HCT116 (cell line): ENCODE data around the gene NEUROD6. TPM values are rescaled to one million over a fixed set of nuclear protein-coding genes. Genes with fewer than 3 reads are reported as not detected.

ENCODE experiments used
- ATAC-seq: fragments of 200-7000 bp; cut with Tn5 transposase; 2 replicates; pipeline ENCODE4 v1.9.1; 2020; ENCODE audit warnings: mild to moderate bottlenecking, moderate library complexity
- BruUV-seq: library from RNA; stranded (reverse); fragments of 400-500 nt; replicated peaks from 2 replicates; lab custom pipeline; 2021; lab: Mats Ljungman, UMichigan
- CTCF ChIA-PET: fragments of 300-600 bp; sonication (Branson Sonifier 250); formaldehyde crosslinking; loops from one replicate; lab custom pipeline; 2021; ENCODE audit warnings: antibody characterized with exemption; lab: Charles Lee
- POLR2A ChIA-PET: fragments of 300-600, 350-600 bp; sonication (Branson Sonifier 250); formaldehyde crosslinking; loops from one replicate; lab custom pipeline; 2021; ENCODE audit warnings: antibody characterized with exemption; lab: Charles Lee
- RAD21 ChIA-PET, 2 experiments: fragments of 300-600 bp; sonication (Branson Sonifier 250); formaldehyde crosslinking; loops; one replicate each; lab custom pipeline; 2023; ENCODE audit warnings: low total read pairs in 2 of 2; ENCODE audit not compliant: uncharacterized antibody in 2 of 2, unreplicated experiment in 2 of 2, low non-redundant PET in 1 of 2; lab: Charles Lee
- DNase-seq: peaks from one replicate; pipeline ENCODE4 v3.0.0-alpha.2; 2010; ENCODE audit warnings: low read depth, low spot score
- H2AFZ ChIP-seq: fragments of 200-600 bp; shearing (Covaris generic), sonication (generic); 2 replicates; pipeline ENCODE4 v1.6.1; 2017; ENCODE audit warnings: low read depth, mixed run types, mixed read lengths, antibody characterized with exemption, low read length; ENCODE audit not compliant: poor library complexity, severe bottlenecking
- H3K27ac ChIP-seq: 2 replicates; pipeline ENCODE4 v1.5.1; 2012; ENCODE audit warnings: low read depth, low read length
- H3K27me3 ChIP-seq: fragments of 200-600 bp; sonication (generic); 2 replicates; pipeline ENCODE4 v1.6.1; 2016; ENCODE audit warnings: mixed run types, low read length, mixed read lengths; ENCODE audit not compliant: insufficient read depth
- H3K36me3 ChIP-seq, 2 experiments: fragments of 200-500 bp in 1 of 2; fragments of 200-600 bp in 1 of 2; sonication (Bioruptor generic) in 1 of 2; sonication (generic) in 1 of 2; 2 replicates each; pipeline versions ENCODE4 v1.5.1 to v1.6.1; 2014 to 2016; ENCODE audit warnings: low read length in 2 of 2, inconsistent platforms in 1 of 2, mixed read lengths in 1 of 2, mixed run types in 1 of 2; ENCODE audit not compliant: insufficient read depth in 2 of 2, control insufficient read depth in 1 of 2
- H3K4me1 ChIP-seq, 2 experiments: fragments of 200-600 bp in 1 of 2; sonication (generic) in 1 of 2; 2 replicates each; pipeline versions ENCODE4 v1.5.1 to v1.6.1; 2012 to 2017; ENCODE audit warnings: low read length in 2 of 2, inconsistent platforms in 1 of 2, mild to moderate bottlenecking in 1 of 2, mixed read lengths in 1 of 2, mixed run types in 1 of 2, moderate library complexity in 1 of 2; ENCODE audit not compliant: insufficient read depth in 2 of 2, control insufficient read depth in 1 of 2
- H3K4me2 ChIP-seq: fragments of 200-600 bp; sonication (generic); 2 replicates; pipeline ENCODE4 v1.6.1; 2017; ENCODE audit warnings: mixed run types, low read length, mixed read lengths
- H3K4me3 ChIP-seq, 2 experiments: fragments of 200-600 bp in 1 of 2; sonication (generic) in 1 of 2; replicated peaks in 1 of 2; 2 replicates each; pipeline ENCODE4 v1.5.1; 2011 to 2016; ENCODE audit warnings: low read length in 2 of 2, control low read depth in 1 of 2, low read depth in 1 of 2, mild to moderate bottlenecking in 1 of 2, mixed read lengths in 1 of 2, mixed run types in 1 of 2
- H3K79me2 ChIP-seq: fragments of 200-600 bp; sonication (generic); 2 replicates; pipeline ENCODE4 v1.6.1; 2017; ENCODE audit warnings: mild to moderate bottlenecking, mixed run types, low read length, moderate library complexity, mixed read lengths; ENCODE audit not compliant: insufficient read depth
- H3K9ac ChIP-seq: fragments of 200-600 bp; sonication (generic); 2 replicates; pipeline ENCODE4 v1.6.1; 2016; ENCODE audit warnings: low read length, mixed read lengths
- H3K9me2 ChIP-seq: fragments of 200-600 bp; sonication (generic), shearing (Covaris generic); 2 replicates; pipeline ENCODE4 v1.6.1; 2017; ENCODE audit warnings: mixed run types, mild to moderate bottlenecking, moderate library complexity; ENCODE audit not compliant: insufficient read depth
- H3K9me3 ChIP-seq, 2 experiments: fragments of 200-500 bp in 1 of 2; fragments of 200-600 bp in 1 of 2; sonication (Bioruptor generic) in 1 of 2; sonication (generic) in 1 of 2; 2 replicates each; pipeline ENCODE4 v1.6.1; 2014 to 2017; ENCODE audit warnings: low read length in 2 of 2, mixed read lengths in 2 of 2, inconsistent platforms in 1 of 2, low read depth in 1 of 2, mild to moderate bottlenecking in 1 of 2, mixed run types in 1 of 2, moderate library complexity in 1 of 2; ENCODE audit not compliant: control insufficient read depth in 1 of 2, insufficient read depth in 1 of 2
- H4K20me1 ChIP-seq: fragments of 200-600 bp; sonication (generic), shearing (Covaris generic); 2 replicates; pipeline ENCODE4 v1.6.1; 2017; ENCODE audit warnings: mixed run types, mild to moderate bottlenecking, moderate library complexity; ENCODE audit not compliant: insufficient read depth
- CBX3 ChIP-seq: IDR thresholded peaks from 2 replicates; pipeline ENCODE4 v1.6.1; 2012; ENCODE audit warnings: low read depth
- EGR1 ChIP-seq: IDR thresholded peaks from 2 replicates; pipeline ENCODE4 v1.6.1; 2012; ENCODE audit warnings: low read depth
- ELF1 ChIP-seq: IDR thresholded peaks from 2 replicates; pipeline ENCODE4 v1.6.1; 2012; ENCODE audit warnings: low read depth, borderline replicate concordance
- EZH2phosphoT487 ChIP-seq: fragments of 200-600 bp; IDR thresholded peaks from 2 replicates; pipeline ENCODE4 v1.6.1; 2018; ENCODE audit warnings: antibody characterized with exemption, borderline replicate concordance
- FOSL1 ChIP-seq: IDR thresholded peaks from 2 replicates; pipeline ENCODE4 v1.6.1; 2012; ENCODE audit warnings: low read depth
- JUND ChIP-seq: IDR thresholded peaks from 2 replicates; pipeline ENCODE4 v1.6.1; 2012
- SIN3A ChIP-seq: IDR thresholded peaks from 2 replicates; pipeline ENCODE4 v1.6.1; 2012; ENCODE audit warnings: low read depth
- SP1 ChIP-seq: IDR thresholded peaks from 2 replicates; pipeline ENCODE4 v1.6.1; 2012; ENCODE audit warnings: low read depth
- SRF ChIP-seq: IDR thresholded peaks from 2 replicates; pipeline ENCODE4 v1.6.1; 2012; ENCODE audit warnings: low read depth
- YY1 ChIP-seq: IDR thresholded peaks from 2 replicates; pipeline ENCODE4 v1.6.1; 2011; ENCODE audit warnings: low read length, low read depth, moderate library complexity, mild to moderate bottlenecking; ENCODE audit not compliant: insufficient replicate concordance; ENCODE audit errors: extremely low read depth
- ZBTB33 ChIP-seq: IDR thresholded peaks from 2 replicates; pipeline ENCODE4 v1.6.1; 2011; ENCODE audit warnings: mild to moderate bottlenecking, low read length, moderate library complexity; ENCODE audit not compliant: insufficient replicate concordance; ENCODE audit errors: extremely low read depth
- intact Hi-C: fragments of 100-400 bp; cut with micrococcal nuclease; formaldehyde crosslinking; loops from 2 replicates; pipeline ENCODE4 v1.10.0; 2022
- total RNA-seq: library from RNA; stranded (reverse); gene quantifications from one replicate; pipeline ENCODE4 v1.2.1, GENCODE V29; 2021; ENCODE audit not compliant: unreplicated experiment

The NEUROD6 gene
- total RNA-seq, 1 experiment from 2014 or later = not detected

DNA sequence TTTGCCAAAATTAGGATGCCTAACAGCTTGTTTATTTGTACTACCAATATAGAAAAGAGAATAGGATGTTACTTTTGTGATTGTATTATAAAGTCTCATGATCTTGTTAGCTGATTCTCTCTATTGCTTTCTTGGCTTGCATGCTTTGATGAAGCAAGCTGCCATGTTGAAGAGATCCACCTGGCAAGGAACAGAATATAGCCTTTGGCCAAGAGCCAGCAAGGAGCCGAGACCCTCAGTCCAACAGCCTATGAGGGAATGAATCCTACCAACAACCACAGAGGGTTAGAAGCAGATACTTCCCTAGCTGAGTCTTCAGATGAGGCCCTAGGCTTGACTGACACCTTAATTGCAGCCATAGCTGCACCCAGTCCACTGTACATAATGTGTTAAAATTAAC lies 41.2 kb downstream of the NEUROD6 start:
- no peaks in the 10 kb centered on the region for H3K9me2 ChIP-seq
- ChIA-PET RAD21 (no interaction called here), CTCF (no interaction called here)
- no peaks in the 10 kb centered on the region for H3K9me3 ChIP-seq
- BruUV-seq = no TSS peak
- no peaks in the 10 kb centered on the region for H3K36me3 ChIP-seq
- H3K27ac ChIP-seq = no peak overlapping the region
- no peaks in the 10 kb centered on the region for H3K79me2 ChIP-seq
- H3K4me1 ChIP-seq = no peaks in the 10 kb centered on the region
- H3K27me3 ChIP-seq = peaks cover 31% of the 10 kb centered on the region
- DNase-seq = no peak
- H4K20me1 ChIP-seq = no peaks in the 10 kb centered on the region
- no peak for TF ChIP-seq CBX3
- TF ChIP-seq EGR1 = no peak
- no peak for TF ChIP-seq JUND
- TF ChIP-seq YY1 = no peak
- TF ChIP-seq SP1 = no peak
- TF ChIP-seq, all 23 proteins: peak for 0
- ATAC-seq = no peak
- H3K4me2 ChIP-seq = no peak overlapping the region
- no peak overlapping the region for H2AFZ ChIP-seq
- H3K4me3 ChIP-seq = no peak overlapping the region
- H3K9ac ChIP-seq = no peak overlapping the region
- POLR2A ChIA-PET = no interaction called here
- intact Hi-C loops = no loop called here

GRCh38 chr7:31290601-31291000 lies 49.9 kb downstream of the NEUROD6 start:
- H3K9me3 ChIP-seq = no peaks in the 10 kb centered on the region
- POLR2A ChIA-PET = no interaction called here
- RAD21 ChIA-PET = no interaction called here
- H4K20me1 ChIP-seq = no peaks in the 10 kb centered on the region
- H3K27ac ChIP-seq = no peak overlapping the region
- TF ChIP-seq SIN3A = no peak
- TF ChIP-seq FOSL1 = no peak
- no peak for TF ChIP-seq CBX3
- TF ChIP-seq ELF1 = no peak
- TF ChIP-seq SP1 = no peak
- no peak for TF ChIP-seq SRF
- TF ChIP-seq ZBTB33 = no peak
- TF ChIP-seq EZH2phosphoT487 = no peak
- TF ChIP-seq JUND = no peak
- H3K79me2 ChIP-seq = no peaks in the 10 kb centered on the region
- no peak overlapping the region for H3K4me2 ChIP-seq
- no peaks in the 10 kb centered on the region for H3K9me2 ChIP-seq
- no TSS peak for BruUV-seq
- CTCF ChIA-PET = no interaction called here
- DNase-seq = no peak
- intact Hi-C loops = no loop called here
- ATAC-seq = no peak
- no peak overlapping the region for H3K4me3 ChIP-seq
- H3K4me1 ChIP-seq = no peaks in the 10 kb centered on the region
- no peak overlapping the region for H3K9ac ChIP-seq
- H3K27me3 ChIP-seq = peaks cover 26% of the 10 kb centered on the region
- H3K36me3 ChIP-seq = no peaks in the 10 kb centered on the region
- no peak overlapping the region for H2AFZ ChIP-seq

Other genes starting within 250 kb of the NEUROD6 start
- not detected for gene ITPRID1, start 173.4 kb upstream of the NEUROD6 start, total RNA-seq